ENCODE results near the gene M1AP. TPM values are rescaled to one million over a fixed set of nuclear protein-coding genes. Genes with fewer than 3 reads are reported as not detected.

Gene M1AP
- total and polyA plus RNA-seq, 2 donors (not counting 1 experiment from before 2014, with no cell fraction given): not detected

DNA sequence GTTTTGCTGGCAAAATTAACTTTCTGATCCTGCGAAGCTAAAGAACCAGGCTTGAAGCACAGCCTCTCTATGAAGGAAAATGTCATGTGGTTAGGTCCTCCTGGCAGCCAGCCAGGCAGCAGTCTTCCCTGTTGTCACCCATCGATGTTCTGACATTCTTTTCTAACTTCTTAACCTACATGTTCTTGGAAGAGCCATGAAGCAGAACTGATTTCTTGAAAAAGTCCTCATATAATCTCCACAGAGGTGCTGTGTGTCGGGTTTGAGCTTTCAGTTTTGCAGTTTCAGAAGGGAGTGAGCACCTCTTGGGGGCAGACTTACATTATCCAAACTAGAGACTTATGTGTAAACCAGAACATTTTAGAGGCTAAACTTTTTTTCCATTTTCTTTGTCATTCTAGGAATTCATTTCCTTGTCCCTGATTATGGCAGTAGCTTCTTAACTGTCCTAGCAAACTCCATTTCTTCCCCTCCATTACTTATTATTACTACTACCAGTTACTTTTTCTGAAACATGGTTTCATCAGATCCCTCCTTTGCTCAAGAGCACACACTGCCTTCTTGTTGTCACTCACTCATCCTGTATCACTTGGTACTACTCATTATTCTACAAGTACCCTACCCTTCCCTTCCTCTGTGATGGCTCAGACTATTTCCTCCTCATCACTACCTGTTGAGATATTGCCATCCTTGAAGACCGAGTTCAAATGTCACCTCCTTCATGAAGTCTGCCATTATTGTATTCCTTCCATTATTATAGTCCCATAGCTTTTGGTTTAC is 62.5 kb downstream of the M1AP start:
- Histone ChIP-seq H3K4me2 (ENCODE audit: extremely low read depth, insufficient read depth, low read length) (no peak overlapping the region), H3K27me3 (ENCODE audit: control insufficient read depth, insufficient read depth, low read length) (no peaks in the 10 kb centered on the region), H3K4me1 (ENCODE audit: control insufficient read depth, extremely low read depth, insufficient read depth, low read length) (peaks cover 6% of the 10 kb centered on the region), H2AFZ (ENCODE audit: low read length) (no peak overlapping the region), H3K9ac (ENCODE audit: insufficient read depth, low read length) (no peak overlapping the region), H4K20me1 (ENCODE audit: control insufficient read depth, extremely low read depth, insufficient read depth, low read length) (no peaks in the 10 kb centered on the region), H3K36me3 (ENCODE audit: control insufficient read depth, insufficient read depth, low read length) (no peaks in the 10 kb centered on the region), H3K79me2 (ENCODE audit: control insufficient read depth, insufficient read depth, low read length) (no peaks in the 10 kb centered on the region), H3K27ac (ENCODE audit: insufficient read depth, low read length) (no peak overlapping the region), H3K9me3 (ENCODE audit: control insufficient read depth, insufficient read depth, low read depth, low read length) (no peaks in the 10 kb centered on the region), H3K4me3 (replicated peaks in 1 of 4; ENCODE audit: control extremely low read depth in 1 of 4, insufficient read depth in 1 of 4, low read depth in 3 of 4, low read length in 4 of 4) (no peak overlapping the region)
- DNase-seq (ENCODE audit: low read depth in 2 of 2): peak in 1 of 2 donors; percentile 26
- no peak for TF ChIP-seq EZH2 (IDR thresholded peaks at IDR 0.05; ENCODE audit: low read length, missing control alignments)
- TF ChIP-seq, protein P1, sequence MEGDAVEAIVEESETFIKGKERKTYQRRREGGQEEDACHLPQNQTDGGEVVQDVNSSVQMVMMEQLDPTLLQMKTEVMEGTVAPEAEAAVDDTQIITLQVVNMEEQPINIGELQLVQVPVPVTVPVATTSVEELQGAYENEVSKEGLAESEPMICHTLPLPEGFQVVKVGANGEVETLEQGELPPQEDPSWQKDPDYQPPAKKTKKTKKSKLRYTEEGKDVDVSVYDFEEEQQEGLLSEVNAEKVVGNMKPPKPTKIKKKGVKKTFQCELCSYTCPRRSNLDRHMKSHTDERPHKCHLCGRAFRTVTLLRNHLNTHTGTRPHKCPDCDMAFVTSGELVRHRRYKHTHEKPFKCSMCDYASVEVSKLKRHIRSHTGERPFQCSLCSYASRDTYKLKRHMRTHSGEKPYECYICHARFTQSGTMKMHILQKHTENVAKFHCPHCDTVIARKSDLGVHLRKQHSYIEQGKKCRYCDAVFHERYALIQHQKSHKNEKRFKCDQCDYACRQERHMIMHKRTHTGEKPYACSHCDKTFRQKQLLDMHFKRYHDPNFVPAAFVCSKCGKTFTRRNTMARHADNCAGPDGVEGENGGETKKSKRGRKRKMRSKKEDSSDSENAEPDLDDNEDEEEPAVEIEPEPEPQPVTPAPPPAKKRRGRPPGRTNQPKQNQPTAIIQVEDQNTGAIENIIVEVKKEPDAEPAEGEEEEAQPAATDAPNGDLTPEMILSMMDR (conservative IDR thresholded peaks at IDR 0.05 in 1 of 2, IDR thresholded peaks at IDR 0.05 in 1 of 2; ENCODE audit: low read depth in 1 of 2, low read length in 2 of 2): no peak

DNA sequence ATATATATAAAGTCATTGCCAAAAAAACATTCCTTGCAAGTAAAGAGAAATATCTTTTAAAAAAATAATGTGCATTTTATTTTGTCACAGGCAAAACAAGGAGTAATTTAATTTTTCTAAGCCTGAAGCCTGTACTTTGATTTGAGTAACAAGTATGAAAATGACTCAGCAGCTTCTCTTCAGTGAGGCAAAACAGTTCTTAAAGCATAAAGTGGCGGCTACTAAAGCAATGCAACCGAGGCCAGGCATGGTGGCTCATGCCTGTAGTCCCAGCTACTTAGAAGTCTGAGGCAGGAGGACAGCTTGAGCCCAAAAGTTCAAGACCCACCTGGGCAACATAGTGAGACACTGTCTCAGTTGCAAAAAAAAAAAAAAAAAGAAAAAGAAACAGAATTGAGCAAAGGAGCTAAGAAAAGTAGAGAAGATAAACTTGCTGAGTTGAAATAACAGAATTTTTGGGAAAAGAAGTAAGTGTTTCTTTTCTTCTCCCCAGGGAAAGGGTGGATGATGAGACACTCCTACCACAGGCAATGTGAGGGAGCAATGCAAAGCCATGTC is 64.0 kb downstream of the M1AP start:
- no peak overlapping the region for H2AFZ ChIP-seq (ENCODE audit: low read length)

DNA sequence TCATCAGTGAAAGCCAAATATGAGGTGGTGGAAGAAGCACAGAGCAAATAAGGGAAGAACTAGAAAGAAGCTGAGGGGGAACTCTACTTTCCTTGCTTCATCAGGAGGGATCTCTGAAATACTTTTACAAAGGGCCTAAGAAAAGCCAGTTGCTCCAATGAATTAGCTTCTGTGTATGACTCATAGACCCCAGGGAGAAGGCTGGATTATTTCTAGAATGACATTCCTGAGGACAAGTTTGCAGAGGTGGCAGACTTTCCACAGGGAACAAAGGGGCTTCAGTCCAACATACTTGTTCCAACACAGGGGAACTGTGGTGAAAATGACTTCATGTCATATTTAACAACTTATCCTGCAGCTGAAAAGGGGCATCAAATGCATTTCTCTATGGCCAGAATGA is 64.6 kb downstream of the M1AP start:
- Histone ChIP-seq H2AFZ (ENCODE audit: low read length) (no peak overlapping the region), H3K27me3 (ENCODE audit: control insufficient read depth, insufficient read depth, low read length) (no peaks in the 10 kb centered on the region), H3K36me3 (ENCODE audit: control insufficient read depth, insufficient read depth, low read length) (no peaks in the 10 kb centered on the region), H3K27ac (ENCODE audit: insufficient read depth, low read length) (no peak overlapping the region), H3K4me3 (replicated peaks in 1 of 4; ENCODE audit: control extremely low read depth in 1 of 4, insufficient read depth in 1 of 4, low read depth in 3 of 4, low read length in 4 of 4) (no peak overlapping the region), H3K9me3 (ENCODE audit: control insufficient read depth, insufficient read depth, low read depth, low read length) (no peaks in the 10 kb centered on the region), H3K9ac (ENCODE audit: insufficient read depth, low read length) (no peak overlapping the region), H3K4me2 (ENCODE audit: extremely low read depth, insufficient read depth, low read length) (no peak overlapping the region), H4K20me1 (ENCODE audit: control insufficient read depth, extremely low read depth, insufficient read depth, low read length) (no peaks in the 10 kb centered on the region), H3K79me2 (ENCODE audit: control insufficient read depth, insufficient read depth, low read length) (no peaks in the 10 kb centered on the region), H3K4me1 (ENCODE audit: control insufficient read depth, extremely low read depth, insufficient read depth, low read length) (peaks cover 6% of the 10 kb centered on the region)
- no peak for TF ChIP-seq EZH2 (IDR thresholded peaks at IDR 0.05; ENCODE audit: low read length, missing control alignments)
- TF ChIP-seq, protein P1 (conservative IDR thresholded peaks at IDR 0.05 in 1 of 2, IDR thresholded peaks at IDR 0.05 in 1 of 2; ENCODE audit: low read depth in 1 of 2, low read length in 2 of 2): no peak
- DNase-seq (ENCODE audit: low read depth in 2 of 2): peak; percentile 28 to 75

More for the DNA sequence above, 64.0 kb downstream of the M1AP start:
- Histone ChIP-seq H3K27me3 (ENCODE audit: control insufficient read depth, insufficient read depth, low read length) (no peaks in the 10 kb centered on the region), H4K20me1 (ENCODE audit: control insufficient read depth, extremely low read depth, insufficient read depth, low read length) (no peaks in the 10 kb centered on the region), H3K27ac (ENCODE audit: insufficient read depth, low read length) (no peak overlapping the region), H3K4me2 (ENCODE audit: extremely low read depth, insufficient read depth, low read length) (no peak overlapping the region), H3K36me3 (ENCODE audit: control insufficient read depth, insufficient read depth, low read length) (no peaks in the 10 kb centered on the region), H3K9ac (ENCODE audit: insufficient read depth, low read length) (no peak overlapping the region), H3K79me2 (ENCODE audit: control insufficient read depth, insufficient read depth, low read length) (no peaks in the 10 kb centered on the region), H3K4me3 (replicated peaks in 1 of 4; ENCODE audit: control extremely low read depth in 1 of 4, insufficient read depth in 1 of 4, low read depth in 3 of 4, low read length in 4 of 4) (no peak overlapping the region), H3K4me1 (ENCODE audit: control insufficient read depth, extremely low read depth, insufficient read depth, low read length) (peaks cover 6% of the 10 kb centered on the region), H3K9me3 (ENCODE audit: control insufficient read depth, insufficient read depth, low read depth, low read length) (no peaks in the 10 kb centered on the region)
- no peak for TF ChIP-seq EZH2 (IDR thresholded peaks at IDR 0.05; ENCODE audit: low read length, missing control alignments)
- TF ChIP-seq, protein P1 (conservative IDR thresholded peaks at IDR 0.05 in 1 of 2, IDR thresholded peaks at IDR 0.05 in 1 of 2; ENCODE audit: low read depth in 1 of 2, low read length in 2 of 2): no peak
- peak in 1 of 2 donors; percentile 63 for DNase-seq (ENCODE audit: low read depth in 2 of 2)

Data from fibroblast of lung (primary cell).